Gastroesophageal sphincter (tissue), 4 donors: Measurements from ENCODE around the gene TACR1. TPM values are rescaled to one million over a fixed set of nuclear protein-coding genes. Genes with fewer than 3 reads are reported as not detected.
A peak's percentile ranks its signal among the peaks of the same experiment; 100 is the strongest.

Experiments
- ATAC-seq: fragments of 150-250 bp; one replicate; pipeline ENCODE4 v1.9.1; 2016; ENCODE audit warnings: mild to moderate bottlenecking, moderate library complexity
- H3K27ac ChIP-seq, 4 donors: fragments of 200-600 bp; sonication (generic) in 3 of 4; 1 replicate in 3 of 4; 2 replicates in 1 of 4; pipeline ENCODE4 v1.5.1; 2016 to 2019
- H3K27me3 ChIP-seq: fragments of 200-600 bp; sonication (generic); one replicate; pipeline ENCODE4 v1.5.1; 2019
- H3K36me3 ChIP-seq, 2 donors: fragments of 200-600 bp; sonication (generic); one replicate each; pipeline ENCODE4 v1.5.1; 2019; ENCODE audit warnings: control low read depth in 1 of 2
- H3K4me1 ChIP-seq, 3 donors: fragments of 200-600 bp; sonication (generic); 1 replicate in 2 of 3; 2 replicates in 1 of 3; pipeline ENCODE4 v1.5.1; 2016 to 2019; ENCODE audit warnings: control low read depth in 2 of 3
- H3K4me3 ChIP-seq, 2 donors: fragments of 200-600 bp; sonication (generic); one replicate each; pipeline ENCODE4 v1.5.1; 2019; ENCODE audit warnings: mild to moderate bottlenecking in 1 of 2, moderate library complexity in 1 of 2
- H3K9me3 ChIP-seq, 3 donors: fragments of 200-600 bp; sonication (generic); one replicate each; pipeline ENCODE4 v1.5.1; 2017 to 2019; ENCODE audit warnings: control low read depth in 2 of 3
- CTCF ChIP-seq, 4 experiments: fragments of 200-600 bp in 2 of 4; fragments of 450-650 bp in 2 of 4; sonication (generic) in 1 of 4; IDR thresholded peaks; one replicate each; pipeline ENCODE4 v1.5.1; 2017 to 2019; ENCODE audit warnings: antibody characterized with exemption in 4 of 4, mild to moderate bottlenecking in 2 of 4, moderate library complexity in 2 of 4
- EP300 ChIP-seq: sonication (generic); formaldehyde crosslinking; IDR thresholded peaks from one replicate; pipeline ENCODE4 v1.6.1; 2017; ENCODE audit warnings: antibody characterized with exemption, mild to moderate bottlenecking
- POLR2A ChIP-seq, 2 donors: fragments of 450-650 bp; IDR thresholded peaks; one replicate each; pipeline ENCODE4 v1.6.1; 2017; ENCODE audit warnings: antibody characterized with exemption in 2 of 2, mild to moderate bottlenecking in 2 of 2, moderate library complexity in 1 of 2
- POLR2AphosphoS5 ChIP-seq: sonication (generic); formaldehyde crosslinking; IDR thresholded peaks from one replicate; pipeline ENCODE4 v1.6.1; 2017; ENCODE audit warnings: antibody characterized with exemption
- WGBS, 2 donors: methylation state at CpG; one replicate each; pipeline ENCODE4 v1.1.5; 2018; ENCODE audit warnings: low coverage in 1 of 2; 5-methylcytosine and 5-hydroxymethylcytosine counted together
- total RNA-seq, 4 donors: library from RNA; depleted of rRNA; stranded (reverse); fragments of >200 nt; gene quantifications; one replicate each; pipeline ENCODE4 v1.1.0, GENCODE V29; 2016

Gene TACR1
- total RNA-seq, 4 donors from 2014 or later: 2.0 to 4.2 (median 2.9) TPM

- H3K36me3 ChIP-seq: no peaks in the 10 kb centered on the region
- WGBS, 2 donors: 70 to 75% methylated on average over 2 to 6 of the region's 6 CpGs
- no peak overlapping the region for H3K27ac ChIP-seq
- no peaks in the 10 kb centered on the region for H3K9me3 ChIP-seq
- no peak overlapping the region for H3K4me3 ChIP-seq
- no peaks in the 10 kb centered on the region for H3K4me1 ChIP-seq
- TF ChIP-seq POLR2AphosphoS5 (no peak), CTCF (IDR thresholded peaks at IDR 0.05) (no peak), EP300 (no peak), POLR2A (IDR thresholded peaks at IDR 0.05) (no peak)
- no peaks in the 10 kb centered on the region for H3K27me3 ChIP-seq
- no peak for ATAC-seq
These were observed 9.4 kb upstream of the TACR1 start for GRCh38 chr2:75208738-75209137.

- no peak for TF ChIP-seq POLR2A (IDR thresholded peaks at IDR 0.05)
- TF ChIP-seq POLR2AphosphoS5: no peak
- no peak for TF ChIP-seq CTCF (IDR thresholded peaks at IDR 0.05)
- TF ChIP-seq EP300: no peak
- H3K4me1 ChIP-seq: peaks cover 0 to 13% (median 12%) of the 10 kb centered on the region in 3 donors
- H3K27me3 ChIP-seq: peaks cover 35% of the 10 kb centered on the region
- no peak overlapping the region for H3K4me3 ChIP-seq
- no peaks in the 10 kb centered on the region for H3K9me3 ChIP-seq
- WGBS, 2 donors: 86 to 88% methylated on average over 2 to 3 of the region's 3 CpGs
- no peak for ATAC-seq
- H3K27ac ChIP-seq: no peak overlapping the region
- H3K36me3 ChIP-seq: no peaks in the 10 kb centered on the region
These were observed 5.5 kb upstream of the TACR1 start for GRCh38 chr2:75204833-75205232.

- Histone ChIP-seq H3K36me3 (no peaks in the 10 kb centered on the region), H3K4me1 (peaks cover 0 to 25% (median 15%) of the 10 kb centered on the region in 3 donors), H3K4me3 (no peak overlapping the region), H3K9me3 (no peaks in the 10 kb centered on the region), H3K27me3 (peaks cover 60% of the 10 kb centered on the region), H3K27ac (no peak overlapping the region)
- TF ChIP-seq EP300 (no peak), POLR2A (IDR thresholded peaks at IDR 0.05) (no peak), POLR2AphosphoS5 (no peak), CTCF (IDR thresholded peaks at IDR 0.05) (no peak)
- no peak for ATAC-seq
- 47 to 72% methylated on average over 2 of the region's 2 CpGs for WGBS, 2 donors
These were observed 3.0 kb upstream of the TACR1 start for GRCh38 chr2:75202359-75202758.

- ATAC-seq: peak; percentile 27
- peaks cover 0 to 25% (median 15%) of the 10 kb centered on the region in 3 donors for H3K4me1 ChIP-seq
- TF ChIP-seq POLR2A (IDR thresholded peaks at IDR 0.05): no peak
- TF ChIP-seq POLR2AphosphoS5: no peak
- no peak for TF ChIP-seq EP300
- TF ChIP-seq CTCF (IDR thresholded peaks at IDR 0.05): no peak
- peak overlapping the region; percentile 4 to 40 for H3K4me3 ChIP-seq
- WGBS, 2 donors: 0 to 1% methylated on average over 4 to 22 of the region's 57 CpGs
- peaks cover 71% of the 10 kb centered on the region for H3K27me3 ChIP-seq
- no peaks in the 10 kb centered on the region for H3K9me3 ChIP-seq
- H3K27ac ChIP-seq: peak overlapping the region in 1 of 4 donors; percentile 29
- H3K36me3 ChIP-seq: no peaks in the 10 kb centered on the region
These were observed 1.1 kb upstream of the TACR1 start for GRCh38 chr2:75200140-75201096.
